B cell (primary cell): ENCODE data around the gene PAM. TPM values are rescaled to one million over a fixed set of nuclear protein-coding genes. Genes with fewer than 3 reads are reported as not detected.

Experiments
- ATAC-seq: fragments of 200-7000 bp; cut with Tn5 transposase; one replicate; pipeline ENCODE4 v1.10.0; 2021; ENCODE audit warnings: low read depth, mild to moderate bottlenecking, moderate number of reproducible peaks, moderate library complexity
- CTCF ChIA-PET: fragments of 350-600 bp; sonication (Branson Sonifier 250); formaldehyde crosslinking; loops from one replicate; lab custom pipeline; 2021; ENCODE audit warnings: antibody characterized with exemption, inconsistent platforms; lab: Charles Lee
- POLR2A ChIA-PET: fragments of 350-600 bp; sonication (Branson Sonifier 250); formaldehyde crosslinking; loops from one replicate; lab custom pipeline; 2021; ENCODE audit warnings: antibody characterized with exemption; lab: Charles Lee
- DNase-seq: peaks from one replicate; pipeline ENCODE4 v3.0.0; 2013
- H2AFZ ChIP-seq: 2 replicates; pipeline ENCODE4 v1.6.1; 2012; ENCODE audit warnings: mild to moderate bottlenecking, low read depth, low read length; ENCODE audit not compliant: insufficient read depth, poor library complexity, severe bottlenecking
- H3K27ac ChIP-seq, 2 donors: 1 replicate in 1 of 2; 2 replicates in 1 of 2; pipeline ENCODE4 v1.5.1; 2012 to 2013; ENCODE audit warnings: low read length in 2 of 2, mild to moderate bottlenecking in 2 of 2, moderate library complexity in 1 of 2
- H3K27me3 ChIP-seq, 4 experiments: fragments of 200-600 bp in 1 of 4; sonication (generic) in 1 of 4; replicated peaks in 1 of 4; 1 replicate in 2 of 4; 2 replicates in 2 of 4; pipeline versions ENCODE4 v1.6.1 to v1.7.0; 2013 to 2016; ENCODE audit warnings: low read length in 3 of 4, mild to moderate bottlenecking in 2 of 4, mixed read lengths in 1 of 4, moderate library complexity in 1 of 4; ENCODE audit not compliant: insufficient read depth in 4 of 4, control insufficient read depth in 3 of 4; ENCODE audit errors: control extremely low read depth in 1 of 4
- H3K36me3 ChIP-seq, 2 experiments: replicated peaks in 1 of 2; 1 replicate in 1 of 2; 2 replicates in 1 of 2; pipeline versions ENCODE4 v1.6.1 to v1.7.1; 2013; ENCODE audit warnings: low read length in 1 of 2; ENCODE audit not compliant: insufficient read depth in 2 of 2, control insufficient read depth in 1 of 2; ENCODE audit errors: control extremely low read depth in 1 of 2, extremely low read depth in 1 of 2
- H3K4me1 ChIP-seq, 2 donors: fragments of 200-600 bp in 1 of 2; sonication (generic) in 1 of 2; 1 replicate in 1 of 2; 2 replicates in 1 of 2; pipeline versions ENCODE4 v1.5.1 to v1.6.1; 2013 to 2017; ENCODE audit warnings: low read length in 2 of 2; ENCODE audit not compliant: control insufficient read depth in 2 of 2, insufficient read depth in 2 of 2
- H3K4me2 ChIP-seq: replicated peaks from 2 replicates; pipeline ENCODE3; 2012; ENCODE audit warnings: mild to moderate bottlenecking, low read depth, low read length; ENCODE audit not compliant: poor library complexity, severe bottlenecking
- H3K4me3 ChIP-seq, 5 experiments: fragments of 200-600 bp in 1 of 5; sonication (generic) in 1 of 5; 1 replicate in 3 of 5; 2 replicates in 2 of 5; pipeline versions ENCODE4 v1.5.1 to v1.7.0; 2011 to 2016; ENCODE audit warnings: low read length in 4 of 5, mild to moderate bottlenecking in 4 of 5, low read depth in 2 of 5, control low read depth in 1 of 5, moderate library complexity in 1 of 5; ENCODE audit not compliant: insufficient read depth in 1 of 5; ENCODE audit errors: control extremely low read depth in 1 of 5, extremely low read depth in 1 of 5
- H3K79me2 ChIP-seq: fragments of 200-600 bp; sonication (generic); one replicate; pipeline ENCODE4 v1.6.0; 2016; ENCODE audit warnings: low read length; ENCODE audit not compliant: control insufficient read depth, insufficient read depth
- H3K9ac ChIP-seq: fragments of 200-600 bp; sonication (generic); 2 replicates; pipeline ENCODE4 v1.6.1; 2017; ENCODE audit warnings: mild to moderate bottlenecking, low read length, moderate library complexity
- H3K9me3 ChIP-seq, 3 donors: one replicate each; pipeline versions ENCODE4 v1.6.1 to v1.7.1; 2013; ENCODE audit warnings: low read length in 2 of 3; ENCODE audit not compliant: control insufficient read depth in 2 of 3, insufficient read depth in 1 of 3; ENCODE audit errors: control extremely low read depth in 1 of 3
- H4K20me1 ChIP-seq: 2 replicates; pipeline ENCODE4 v1.6.0; 2012; ENCODE audit warnings: mild to moderate bottlenecking, low read length; ENCODE audit not compliant: insufficient read depth, control insufficient read depth, poor library complexity, severe bottlenecking
- H3K27ac Mint-ChIP-seq: one replicate; pipeline ENCODE4 v1.8.0; 2021; ENCODE audit warnings: mixed read lengths
- H3K27me3 Mint-ChIP-seq: one replicate; pipeline ENCODE4 v1.8.0; 2021; ENCODE audit warnings: mixed read lengths
- H3K4me1 Mint-ChIP-seq: one replicate; pipeline ENCODE4 v1.8.0; 2021; ENCODE audit warnings: mixed read lengths
- H3K4me3 Mint-ChIP-seq: one replicate; pipeline ENCODE4 v1.8.0; 2021; ENCODE audit warnings: mixed read lengths
- H3K9me3 Mint-ChIP-seq: one replicate; pipeline ENCODE4 v1.8.0; 2022; ENCODE audit warnings: mixed read lengths; ENCODE audit not compliant: insufficient read depth
- EZH2 ChIP-seq: IDR thresholded peaks from 2 replicates; pipeline ENCODE4 v1.6.1; 2012; ENCODE audit warnings: borderline replicate concordance, low read depth, mild to moderate bottlenecking, moderate library complexity, low read length; ENCODE audit not compliant: insufficient read depth, poor library complexity, severe bottlenecking
- WGBS: methylation state at CpG from one replicate; pipeline ENCODE4 v1.1.5; 2013; ENCODE audit warnings: missing lambda C conversion rate; ENCODE audit not compliant: insufficient coverage; 5-methylcytosine and 5-hydroxymethylcytosine counted together
- intact Hi-C: fragments of 100-400 bp; cut with micrococcal nuclease; formaldehyde crosslinking; loops from one replicate; pipeline ENCODE4 v1.10.0; 2022
- polyA plus RNA-seq: library from polyadenylated mRNA; depleted of rRNA; stranded (reverse); fragments of >200 nt; gene quantifications from 2 replicates; pipeline ENCODE4 v1.2.3, GENCODE V29; 2012
- total RNA-seq, 2 donors: library from RNA; stranded (reverse); fragments of 120-200 nt in 1 of 2; gene quantifications; 1 replicate in 1 of 2; 2 replicates in 1 of 2; pipeline versions ENCODE4 v1.2.3 to v1.2.4, GENCODE V29; 2013 to 2022
- TF ChIP-seq, protein P1 (sequence below): fragments of 200-600 bp; IDR thresholded peaks from one replicate; pipeline ENCODE4 v1.8.0; 2022; ENCODE audit warnings: antibody characterized with exemption, mild to moderate bottlenecking

The PAM gene
- total and polyA plus RNA-seq, 2 donors (not counting 1 experiment from before 2014, with no cell fraction given): 1.00 to 34.8 TPM

DNA sequence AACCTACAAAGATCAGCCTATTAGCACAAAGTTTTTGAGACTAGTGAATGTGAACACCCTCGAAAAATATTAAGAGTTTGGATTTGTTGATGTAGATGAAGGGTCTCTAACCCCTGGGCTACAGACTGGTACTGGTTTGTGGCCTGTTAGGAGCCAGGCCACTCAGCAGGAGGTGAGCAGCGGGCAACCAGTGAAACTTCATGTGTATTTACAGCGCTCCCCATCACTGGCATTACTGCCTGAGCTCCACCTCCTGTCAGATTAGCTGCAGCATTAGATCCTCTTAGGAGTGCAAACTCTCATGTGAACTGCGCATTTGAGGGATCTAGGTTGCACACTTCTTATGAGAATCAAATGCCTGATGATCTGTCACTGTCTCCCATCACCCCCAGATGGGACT lies 11.2 kb upstream of the PAM start:
- H3K4me1 ChIP-seq: no peaks in the 10 kb centered on the region
- no peak overlapping the region for H3K4me3 ChIP-seq
- no peaks in the 10 kb centered on the region for H3K9me3 Mint-ChIP-seq
- peaks cover 6% of the 10 kb centered on the region for H3K27me3 Mint-ChIP-seq
- no peak overlapping the region for H3K27ac ChIP-seq
- no peaks in the 10 kb centered on the region for H3K36me3 ChIP-seq
- no peak overlapping the region for H3K4me3 Mint-ChIP-seq
- POLR2A ChIA-PET: no interaction called here
- 95% methylated on average over 3 of the region's 4 CpGs for WGBS
- TF ChIP-seq, protein P1, sequence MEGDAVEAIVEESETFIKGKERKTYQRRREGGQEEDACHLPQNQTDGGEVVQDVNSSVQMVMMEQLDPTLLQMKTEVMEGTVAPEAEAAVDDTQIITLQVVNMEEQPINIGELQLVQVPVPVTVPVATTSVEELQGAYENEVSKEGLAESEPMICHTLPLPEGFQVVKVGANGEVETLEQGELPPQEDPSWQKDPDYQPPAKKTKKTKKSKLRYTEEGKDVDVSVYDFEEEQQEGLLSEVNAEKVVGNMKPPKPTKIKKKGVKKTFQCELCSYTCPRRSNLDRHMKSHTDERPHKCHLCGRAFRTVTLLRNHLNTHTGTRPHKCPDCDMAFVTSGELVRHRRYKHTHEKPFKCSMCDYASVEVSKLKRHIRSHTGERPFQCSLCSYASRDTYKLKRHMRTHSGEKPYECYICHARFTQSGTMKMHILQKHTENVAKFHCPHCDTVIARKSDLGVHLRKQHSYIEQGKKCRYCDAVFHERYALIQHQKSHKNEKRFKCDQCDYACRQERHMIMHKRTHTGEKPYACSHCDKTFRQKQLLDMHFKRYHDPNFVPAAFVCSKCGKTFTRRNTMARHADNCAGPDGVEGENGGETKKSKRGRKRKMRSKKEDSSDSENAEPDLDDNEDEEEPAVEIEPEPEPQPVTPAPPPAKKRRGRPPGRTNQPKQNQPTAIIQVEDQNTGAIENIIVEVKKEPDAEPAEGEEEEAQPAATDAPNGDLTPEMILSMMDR: no peak
- TF ChIP-seq EZH2: no peak
- no peak overlapping the region for H2AFZ ChIP-seq
- peaks cover 3% of the 10 kb centered on the region for H3K4me1 Mint-ChIP-seq
- H4K20me1 ChIP-seq: no peaks in the 10 kb centered on the region
- DNase-seq (no peak), ATAC-seq (no peak)
- no peaks in the 10 kb centered on the region for H3K9me3 ChIP-seq
- CTCF ChIA-PET: interaction anchor here (1.7 kb wide), 1 partner anchor 12 kb away, joined by 5 read pairs; no protein-coding TSS in a partner anchor
- no peak overlapping the region for H3K4me2 ChIP-seq
- H3K27ac Mint-ChIP-seq: no peak overlapping the region
- H3K79me2 ChIP-seq: no peaks in the 10 kb centered on the region
- no peaks in the 10 kb centered on the region for H3K27me3 ChIP-seq
- intact Hi-C loops: no loop called here
- no peak overlapping the region for H3K9ac ChIP-seq

DNA sequence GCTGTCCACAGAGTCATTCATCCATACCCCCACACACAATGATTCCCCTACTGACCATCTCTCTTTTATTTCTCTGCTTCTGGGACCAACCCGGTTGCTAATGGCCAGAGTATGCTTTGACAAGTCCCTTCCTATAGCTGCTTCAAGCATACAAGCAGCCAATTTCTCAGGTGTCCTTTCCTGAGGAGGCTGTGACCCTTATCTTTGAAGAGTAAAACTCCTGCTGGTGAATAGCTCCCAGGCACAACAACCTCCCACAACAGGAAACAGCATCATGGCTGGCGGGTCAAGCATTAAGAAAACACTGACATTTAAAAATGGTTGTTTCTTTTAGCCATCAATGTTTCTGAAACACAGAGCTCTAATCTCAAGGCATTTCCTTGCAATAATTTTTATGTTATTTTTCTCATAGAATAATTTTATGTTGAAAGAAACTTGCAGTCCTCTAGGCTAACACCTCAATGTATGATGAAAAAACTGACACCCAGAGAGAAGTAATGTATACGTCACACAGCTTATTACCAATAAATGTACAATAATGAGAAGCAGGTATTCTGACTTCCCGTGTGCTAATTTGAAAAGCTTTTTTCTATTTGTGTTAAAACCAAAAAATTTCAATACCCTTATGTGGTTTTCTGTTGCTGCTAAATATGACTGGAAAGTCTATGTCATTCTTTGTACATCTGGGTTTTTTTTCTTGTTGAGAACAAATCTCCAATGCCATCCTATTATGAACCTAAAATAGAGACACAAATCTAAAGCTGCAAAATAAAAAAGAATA lies 7.5 kb upstream of the PAM start:
- no peak overlapping the region for H3K4me2 ChIP-seq
- peaks cover 0 to 6% (median 2%) of the 10 kb centered on the region in 4 experiments for H3K27me3 ChIP-seq
- Mint-ChIP-seq H3K9me3 (no peaks in the 10 kb centered on the region), H3K4me1 (peaks cover 3% of the 10 kb centered on the region), H3K4me3 (no peak overlapping the region), H3K27ac (no peak overlapping the region), H3K27me3 (peaks cover 15% of the 10 kb centered on the region)
- H2AFZ ChIP-seq: no peak overlapping the region
- intact Hi-C loops: no loop called here
- ATAC-seq: no peak
- 86% methylated on average over 1 of the region's 4 CpGs for WGBS
- H3K9ac ChIP-seq: no peak overlapping the region
- H3K36me3 ChIP-seq: no peaks in the 10 kb centered on the region
- ChIA-PET CTCF (interaction anchor here (1.0 kb wide), 1 partner anchor 33 kb away, joined by 3 read pairs; no protein-coding TSS in a partner anchor), POLR2A (no interaction called here)
- H4K20me1 ChIP-seq: no peaks in the 10 kb centered on the region
- no peaks in the 10 kb centered on the region for H3K9me3 ChIP-seq
- DNase-seq: no peak
- H3K79me2 ChIP-seq: no peaks in the 10 kb centered on the region
- H3K4me3 ChIP-seq: no peak overlapping the region
- H3K27ac ChIP-seq: no peak overlapping the region
- no peaks in the 10 kb centered on the region for H3K4me1 ChIP-seq
- TF ChIP-seq, protein P1: no peak
- no peak for TF ChIP-seq EZH2
